ENCODE results near the gene FADS2. TPM values are rescaled to one million over a fixed set of nuclear protein-coding genes. Genes with fewer than 3 reads are reported as not detected.

Gene FADS2
- total and polyA plus RNA-seq, 9 of the 15 experiments (the other 6 are each of a cell fraction or from before 2014, with no cell fraction given): 2.9 to 42.8 (median 16.2) TPM

DNA sequence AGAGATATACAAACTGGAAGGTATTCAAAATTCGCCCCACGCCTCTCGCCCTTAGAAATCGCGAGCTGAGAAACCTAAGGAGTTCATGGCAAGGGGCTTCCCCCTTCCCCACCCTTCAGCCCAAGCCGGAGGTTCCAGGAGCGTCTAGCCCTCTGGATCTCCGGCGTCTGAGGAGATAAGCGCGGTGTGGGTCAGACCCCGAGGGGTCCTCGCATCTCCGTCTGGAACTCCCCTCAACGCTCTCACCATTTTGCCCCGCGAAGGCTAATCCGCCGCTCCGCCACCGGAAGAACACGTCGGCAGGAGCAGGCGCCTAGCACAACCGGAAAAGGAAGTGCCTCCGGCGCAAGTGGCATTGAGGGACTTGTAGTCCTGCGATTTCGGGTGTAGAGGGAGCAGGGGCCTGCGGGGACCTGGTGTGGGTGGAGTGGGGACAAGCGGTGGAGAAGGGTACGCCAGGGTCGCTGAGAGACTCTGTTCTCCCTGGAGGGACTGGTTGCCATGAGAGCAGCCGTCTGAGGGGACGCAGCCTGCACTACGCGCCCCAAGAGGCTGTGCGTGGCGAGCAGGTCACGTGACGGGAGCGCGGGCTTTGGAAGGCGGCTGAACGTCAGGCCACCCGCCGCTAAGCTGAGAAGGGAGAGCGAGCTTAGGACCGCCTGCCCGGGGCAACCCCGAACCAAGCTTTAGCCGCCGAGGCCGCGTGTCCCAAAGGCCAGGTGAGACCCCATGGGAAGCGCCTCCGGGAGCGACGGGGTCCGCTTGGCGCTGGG, 35.6 kb upstream of the FADS2 start, which contains the start of the genes FEN1 and TMEM258 (continued):
- TF ChIP-seq, protein P1, sequence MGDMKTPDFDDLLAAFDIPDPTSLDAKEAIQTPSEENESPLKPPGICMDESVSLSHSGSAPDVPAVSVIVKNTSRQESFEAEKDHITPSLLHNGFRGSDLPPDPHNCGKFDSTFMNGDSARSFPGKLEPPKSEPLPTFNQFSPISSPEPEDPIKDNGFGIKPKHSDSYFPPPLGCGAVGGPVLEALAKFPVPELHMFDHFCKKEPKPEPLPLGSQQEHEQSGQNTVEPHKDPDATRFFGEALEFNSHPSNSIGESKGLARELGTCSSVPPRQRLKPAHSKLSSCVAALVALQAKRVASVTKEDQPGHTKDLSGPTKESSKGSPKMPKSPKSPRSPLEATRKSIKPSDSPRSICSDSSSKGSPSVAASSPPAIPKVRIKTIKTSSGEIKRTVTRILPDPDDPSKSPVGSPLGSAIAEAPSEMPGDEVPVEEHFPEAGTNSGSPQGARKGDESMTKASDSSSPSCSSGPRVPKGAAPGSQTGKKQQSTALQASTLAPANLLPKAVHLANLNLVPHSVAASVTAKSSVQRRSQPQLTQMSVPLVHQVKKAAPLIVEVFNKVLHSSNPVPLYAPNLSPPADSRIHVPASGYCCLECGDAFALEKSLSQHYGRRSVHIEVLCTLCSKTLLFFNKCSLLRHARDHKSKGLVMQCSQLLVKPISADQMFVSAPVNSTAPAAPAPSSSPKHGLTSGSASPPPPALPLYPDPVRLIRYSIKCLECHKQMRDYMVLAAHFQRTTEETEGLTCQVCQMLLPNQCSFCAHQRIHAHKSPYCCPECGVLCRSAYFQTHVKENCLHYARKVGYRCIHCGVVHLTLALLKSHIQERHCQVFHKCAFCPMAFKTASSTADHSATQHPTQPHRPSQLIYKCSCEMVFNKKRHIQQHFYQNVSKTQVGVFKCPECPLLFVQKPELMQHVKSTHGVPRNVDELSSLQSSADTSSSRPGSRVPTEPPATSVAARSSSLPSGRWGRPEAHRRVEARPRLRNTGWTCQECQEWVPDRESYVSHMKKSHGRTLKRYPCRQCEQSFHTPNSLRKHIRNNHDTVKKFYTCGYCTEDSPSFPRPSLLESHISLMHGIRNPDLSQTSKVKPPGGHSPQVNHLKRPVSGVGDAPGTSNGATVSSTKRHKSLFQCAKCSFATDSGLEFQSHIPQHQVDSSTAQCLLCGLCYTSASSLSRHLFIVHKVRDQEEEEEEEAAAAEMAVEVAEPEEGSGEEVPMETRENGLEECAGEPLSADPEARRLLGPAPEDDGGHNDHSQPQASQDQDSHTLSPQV (IDR thresholded peaks at IDR 0.05): peak; percentile 82; the same call in 1 of the 2 replicates
- TF ChIP-seq PHTF2 (CRISPR knock-in tag; IDR thresholded peaks at IDR 0.05) (no peak), NCOA2 (IDR thresholded peaks at IDR 0.05; ENCODE audit: partially characterized antibody in 2 of 2) (no peak), ZC3H8 (IDR thresholded peaks at IDR 0.05) (no peak), ZNF584 (CRISPR knock-in tag; IDR thresholded peaks at IDR 0.05; ENCODE audit: low read depth) (no peak; the same call in none of the 2 replicates)
- TF ChIP-seq, protein P2, sequence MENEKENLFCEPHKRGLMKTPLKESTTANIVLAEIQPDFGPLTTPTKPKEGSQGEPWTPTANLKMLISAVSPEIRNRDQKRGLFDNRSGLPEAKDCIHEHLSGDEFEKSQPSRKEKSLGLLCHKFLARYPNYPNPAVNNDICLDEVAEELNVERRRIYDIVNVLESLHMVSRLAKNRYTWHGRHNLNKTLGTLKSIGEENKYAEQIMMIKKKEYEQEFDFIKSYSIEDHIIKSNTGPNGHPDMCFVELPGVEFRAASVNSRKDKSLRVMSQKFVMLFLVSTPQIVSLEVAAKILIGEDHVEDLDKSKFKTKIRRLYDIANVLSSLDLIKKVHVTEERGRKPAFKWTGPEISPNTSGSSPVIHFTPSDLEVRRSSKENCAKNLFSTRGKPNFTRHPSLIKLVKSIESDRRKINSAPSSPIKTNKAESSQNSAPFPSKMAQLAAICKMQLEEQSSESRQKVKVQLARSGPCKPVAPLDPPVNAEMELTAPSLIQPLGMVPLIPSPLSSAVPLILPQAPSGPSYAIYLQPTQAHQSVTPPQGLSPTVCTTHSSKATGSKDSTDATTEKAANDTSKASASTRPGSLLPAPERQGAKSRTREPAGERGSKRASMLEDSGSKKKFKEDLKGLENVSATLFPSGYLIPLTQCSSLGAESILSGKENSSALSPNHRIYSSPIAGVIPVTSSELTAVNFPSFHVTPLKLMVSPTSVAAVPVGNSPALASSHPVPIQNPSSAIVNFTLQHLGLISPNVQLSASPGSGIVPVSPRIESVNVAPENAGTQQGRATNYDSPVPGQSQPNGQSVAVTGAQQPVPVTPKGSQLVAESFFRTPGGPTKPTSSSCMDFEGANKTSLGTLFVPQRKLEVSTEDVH (IDR thresholded peaks at IDR 0.05; ENCODE audit: low read depth, partially characterized antibody): peak; percentile 99
- TF ChIP-seq, protein P3, sequence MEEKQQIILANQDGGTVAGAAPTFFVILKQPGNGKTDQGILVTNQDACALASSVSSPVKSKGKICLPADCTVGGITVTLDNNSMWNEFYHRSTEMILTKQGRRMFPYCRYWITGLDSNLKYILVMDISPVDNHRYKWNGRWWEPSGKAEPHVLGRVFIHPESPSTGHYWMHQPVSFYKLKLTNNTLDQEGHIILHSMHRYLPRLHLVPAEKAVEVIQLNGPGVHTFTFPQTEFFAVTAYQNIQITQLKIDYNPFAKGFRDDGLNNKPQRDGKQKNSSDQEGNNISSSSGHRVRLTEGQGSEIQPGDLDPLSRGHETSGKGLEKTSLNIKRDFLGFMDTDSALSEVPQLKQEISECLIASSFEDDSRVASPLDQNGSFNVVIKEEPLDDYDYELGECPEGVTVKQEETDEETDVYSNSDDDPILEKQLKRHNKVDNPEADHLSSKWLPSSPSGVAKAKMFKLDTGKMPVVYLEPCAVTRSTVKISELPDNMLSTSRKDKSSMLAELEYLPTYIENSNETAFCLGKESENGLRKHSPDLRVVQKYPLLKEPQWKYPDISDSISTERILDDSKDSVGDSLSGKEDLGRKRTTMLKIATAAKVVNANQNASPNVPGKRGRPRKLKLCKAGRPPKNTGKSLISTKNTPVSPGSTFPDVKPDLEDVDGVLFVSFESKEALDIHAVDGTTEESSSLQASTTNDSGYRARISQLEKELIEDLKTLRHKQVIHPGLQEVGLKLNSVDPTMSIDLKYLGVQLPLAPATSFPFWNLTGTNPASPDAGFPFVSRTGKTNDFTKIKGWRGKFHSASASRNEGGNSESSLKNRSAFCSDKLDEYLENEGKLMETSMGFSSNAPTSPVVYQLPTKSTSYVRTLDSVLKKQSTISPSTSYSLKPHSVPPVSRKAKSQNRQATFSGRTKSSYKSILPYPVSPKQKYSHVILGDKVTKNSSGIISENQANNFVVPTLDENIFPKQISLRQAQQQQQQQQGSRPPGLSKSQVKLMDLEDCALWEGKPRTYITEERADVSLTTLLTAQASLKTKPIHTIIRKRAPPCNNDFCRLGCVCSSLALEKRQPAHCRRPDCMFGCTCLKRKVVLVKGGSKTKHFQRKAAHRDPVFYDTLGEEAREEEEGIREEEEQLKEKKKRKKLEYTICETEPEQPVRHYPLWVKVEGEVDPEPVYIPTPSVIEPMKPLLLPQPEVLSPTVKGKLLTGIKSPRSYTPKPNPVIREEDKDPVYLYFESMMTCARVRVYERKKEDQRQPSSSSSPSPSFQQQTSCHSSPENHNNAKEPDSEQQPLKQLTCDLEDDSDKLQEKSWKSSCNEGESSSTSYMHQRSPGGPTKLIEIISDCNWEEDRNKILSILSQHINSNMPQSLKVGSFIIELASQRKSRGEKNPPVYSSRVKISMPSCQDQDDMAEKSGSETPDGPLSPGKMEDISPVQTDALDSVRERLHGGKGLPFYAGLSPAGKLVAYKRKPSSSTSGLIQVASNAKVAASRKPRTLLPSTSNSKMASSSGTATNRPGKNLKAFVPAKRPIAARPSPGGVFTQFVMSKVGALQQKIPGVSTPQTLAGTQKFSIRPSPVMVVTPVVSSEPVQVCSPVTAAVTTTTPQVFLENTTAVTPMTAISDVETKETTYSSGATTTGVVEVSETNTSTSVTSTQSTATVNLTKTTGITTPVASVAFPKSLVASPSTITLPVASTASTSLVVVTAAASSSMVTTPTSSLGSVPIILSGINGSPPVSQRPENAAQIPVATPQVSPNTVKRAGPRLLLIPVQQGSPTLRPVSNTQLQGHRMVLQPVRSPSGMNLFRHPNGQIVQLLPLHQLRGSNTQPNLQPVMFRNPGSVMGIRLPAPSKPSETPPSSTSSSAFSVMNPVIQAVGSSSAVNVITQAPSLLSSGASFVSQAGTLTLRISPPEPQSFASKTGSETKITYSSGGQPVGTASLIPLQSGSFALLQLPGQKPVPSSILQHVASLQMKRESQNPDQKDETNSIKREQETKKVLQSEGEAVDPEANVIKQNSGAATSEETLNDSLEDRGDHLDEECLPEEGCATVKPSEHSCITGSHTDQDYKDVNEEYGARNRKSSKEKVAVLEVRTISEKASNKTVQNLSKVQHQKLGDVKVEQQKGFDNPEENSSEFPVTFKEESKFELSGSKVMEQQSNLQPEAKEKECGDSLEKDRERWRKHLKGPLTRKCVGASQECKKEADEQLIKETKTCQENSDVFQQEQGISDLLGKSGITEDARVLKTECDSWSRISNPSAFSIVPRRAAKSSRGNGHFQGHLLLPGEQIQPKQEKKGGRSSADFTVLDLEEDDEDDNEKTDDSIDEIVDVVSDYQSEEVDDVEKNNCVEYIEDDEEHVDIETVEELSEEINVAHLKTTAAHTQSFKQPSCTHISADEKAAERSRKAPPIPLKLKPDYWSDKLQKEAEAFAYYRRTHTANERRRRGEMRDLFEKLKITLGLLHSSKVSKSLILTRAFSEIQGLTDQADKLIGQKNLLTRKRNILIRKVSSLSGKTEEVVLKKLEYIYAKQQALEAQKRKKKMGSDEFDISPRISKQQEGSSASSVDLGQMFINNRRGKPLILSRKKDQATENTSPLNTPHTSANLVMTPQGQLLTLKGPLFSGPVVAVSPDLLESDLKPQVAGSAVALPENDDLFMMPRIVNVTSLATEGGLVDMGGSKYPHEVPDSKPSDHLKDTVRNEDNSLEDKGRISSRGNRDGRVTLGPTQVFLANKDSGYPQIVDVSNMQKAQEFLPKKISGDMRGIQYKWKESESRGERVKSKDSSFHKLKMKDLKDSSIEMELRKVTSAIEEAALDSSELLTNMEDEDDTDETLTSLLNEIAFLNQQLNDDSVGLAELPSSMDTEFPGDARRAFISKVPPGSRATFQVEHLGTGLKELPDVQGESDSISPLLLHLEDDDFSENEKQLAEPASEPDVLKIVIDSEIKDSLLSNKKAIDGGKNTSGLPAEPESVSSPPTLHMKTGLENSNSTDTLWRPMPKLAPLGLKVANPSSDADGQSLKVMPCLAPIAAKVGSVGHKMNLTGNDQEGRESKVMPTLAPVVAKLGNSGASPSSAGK (IDR thresholded peaks at IDR 0.05): peak; percentile 90
